ENCODE data around the gene NOTO. TPM values are rescaled to one million over a fixed set of nuclear protein-coding genes. Genes with fewer than 3 reads are reported as not detected.

NOTO gene
- polyA plus RNA-seq, 1 donor from 2014 or later: not detected

- Histone ChIP-seq H3K4me2 (ENCODE audit: low read length) (no peak overlapping the region), H3K27me3 (ENCODE audit: insufficient read depth, low read depth, low read length) (no peaks in the 10 kb centered on the region), H3K4me3 (ENCODE audit: low read length) (no peak overlapping the region), H3K9me2 (ENCODE audit: insufficient read depth, low read length) (no peaks in the 10 kb centered on the region), H3K27ac (ENCODE audit: low read length) (no peak overlapping the region), H3F3A (ENCODE audit: insufficient read depth, low read length, poor library complexity, severe bottlenecking) (no peaks in the 10 kb centered on the region), H4K20me1 (ENCODE audit: insufficient read depth) (no peaks in the 10 kb centered on the region), H3K9ac (ENCODE audit: low read length) (no peak overlapping the region), H2AFZ (ENCODE audit: low read depth, low read length) (no peak overlapping the region), H3K36me3 (ENCODE audit: insufficient read depth, low read length) (peaks cover 6% of the 10 kb centered on the region), H3K9me3 (ENCODE audit: low read length) (no peaks in the 10 kb centered on the region), H3K79me2 (replicated peaks; ENCODE audit: insufficient read depth, low read length) (no peaks in the 10 kb centered on the region)
- TF ChIP-seq EP300 (conservative IDR thresholded peaks at IDR 0.05; ENCODE audit: poor library complexity, severe bottlenecking): no peak
- TF ChIP-seq TAF1 (IDR thresholded peaks at IDR 0.05; ENCODE audit: low read depth): no peak
- TF ChIP-seq CTCF (IDR thresholded peaks at IDR 0.05; ENCODE audit: poor library complexity, severe bottlenecking): no peak
- no peak for TF ChIP-seq SMC3 (conservative IDR thresholded peaks at IDR 0.05; ENCODE audit: poor library complexity)
- TF ChIP-seq RAD21 (conservative IDR thresholded peaks at IDR 0.05): no peak
- no peak for TF ChIP-seq MXI1 (conservative IDR thresholded peaks at IDR 0.05; ENCODE audit: poor library complexity, severe bottlenecking)
- no peak for TF ChIP-seq EZH2 (IDR thresholded peaks at IDR 0.05; ENCODE audit: borderline replicate concordance, insufficient read depth, low read length, poor library complexity, severe bottlenecking)
- TF ChIP-seq REST (IDR thresholded peaks at IDR 0.05; ENCODE audit: borderline replicate concordance): no peak
- no peak for TF ChIP-seq POLR2AphosphoS5 (IDR thresholded peaks at IDR 0.05)
These were observed 21.4 kb downstream of the NOTO start for GRCh38 chr2:73223821-73224220.

GRCh38 chr2:73225513-73226360 is 23.4 kb downstream of the NOTO start:
- Histone ChIP-seq H3K36me3 (ENCODE audit: insufficient read depth, low read length) (no peaks in the 10 kb centered on the region), H3K27me3 (ENCODE audit: insufficient read depth, low read depth, low read length) (no peaks in the 10 kb centered on the region), H3K4me3 (ENCODE audit: low read length) (no peak overlapping the region), H2AFZ (ENCODE audit: low read depth, low read length) (no peak overlapping the region), H3K79me2 (replicated peaks; ENCODE audit: insufficient read depth, low read length) (no peaks in the 10 kb centered on the region), H3K9me3 (ENCODE audit: low read length) (no peaks in the 10 kb centered on the region), H4K20me1 (ENCODE audit: insufficient read depth) (no peaks in the 10 kb centered on the region), H3K4me2 (ENCODE audit: low read length) (no peak overlapping the region), H3F3A (ENCODE audit: insufficient read depth, low read length, poor library complexity, severe bottlenecking) (no peaks in the 10 kb centered on the region), H3K27ac (ENCODE audit: low read length) (no peak overlapping the region), H3K9me2 (ENCODE audit: insufficient read depth, low read length) (no peaks in the 10 kb centered on the region), H3K9ac (ENCODE audit: low read length) (no peak overlapping the region)
- no peak for TF ChIP-seq RAD21 (conservative IDR thresholded peaks at IDR 0.05)
- no peak for TF ChIP-seq EZH2 (IDR thresholded peaks at IDR 0.05; ENCODE audit: borderline replicate concordance, insufficient read depth, low read length, poor library complexity, severe bottlenecking)
- TF ChIP-seq MXI1 (conservative IDR thresholded peaks at IDR 0.05; ENCODE audit: poor library complexity, severe bottlenecking): no peak
- no peak for TF ChIP-seq SMC3 (conservative IDR thresholded peaks at IDR 0.05; ENCODE audit: poor library complexity)
- no peak for TF ChIP-seq POLR2AphosphoS5 (IDR thresholded peaks at IDR 0.05)
- TF ChIP-seq EP300 (conservative IDR thresholded peaks at IDR 0.05; ENCODE audit: poor library complexity, severe bottlenecking): no peak
- TF ChIP-seq REST (IDR thresholded peaks at IDR 0.05; ENCODE audit: borderline replicate concordance): no peak
- no peak for TF ChIP-seq TAF1 (IDR thresholded peaks at IDR 0.05; ENCODE audit: low read depth)
- TF ChIP-seq CTCF (IDR thresholded peaks at IDR 0.05; ENCODE audit: poor library complexity, severe bottlenecking): no peak
